ENCODE measurements around the gene UBE2QL1.

Gene UBE2QL1

DNA sequence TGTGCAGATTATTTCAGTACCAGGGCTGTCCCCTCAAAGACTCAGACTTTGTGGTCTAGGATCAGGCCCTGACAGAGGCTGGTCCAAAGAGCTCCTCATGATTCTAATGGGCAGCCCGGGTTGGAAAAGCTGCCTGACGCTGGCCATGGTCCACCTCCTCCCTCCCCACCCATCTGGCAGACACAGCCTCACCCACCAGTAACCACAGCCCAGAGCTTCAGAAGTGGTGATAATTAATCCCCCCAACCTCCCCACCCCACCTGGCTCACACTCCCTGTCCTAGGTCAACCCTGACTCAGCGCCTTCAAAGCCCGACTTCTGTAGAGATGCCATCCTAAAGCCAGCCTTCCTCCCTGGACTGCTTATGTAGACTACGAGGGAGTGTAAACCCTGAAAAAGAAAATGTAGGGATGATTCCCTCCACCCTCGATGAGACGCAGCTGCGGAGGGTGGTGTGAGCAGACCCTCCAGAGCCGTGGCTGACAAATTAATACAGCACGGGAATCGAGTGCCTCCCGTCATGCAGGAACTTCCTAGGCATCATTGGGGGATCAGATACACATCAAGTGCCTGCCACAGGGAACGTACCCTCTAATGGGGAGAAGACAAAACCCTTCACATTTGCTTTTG, 7.0 kb downstream of the UBE2QL1 start:
- no peak for DNase-seq

DNA sequence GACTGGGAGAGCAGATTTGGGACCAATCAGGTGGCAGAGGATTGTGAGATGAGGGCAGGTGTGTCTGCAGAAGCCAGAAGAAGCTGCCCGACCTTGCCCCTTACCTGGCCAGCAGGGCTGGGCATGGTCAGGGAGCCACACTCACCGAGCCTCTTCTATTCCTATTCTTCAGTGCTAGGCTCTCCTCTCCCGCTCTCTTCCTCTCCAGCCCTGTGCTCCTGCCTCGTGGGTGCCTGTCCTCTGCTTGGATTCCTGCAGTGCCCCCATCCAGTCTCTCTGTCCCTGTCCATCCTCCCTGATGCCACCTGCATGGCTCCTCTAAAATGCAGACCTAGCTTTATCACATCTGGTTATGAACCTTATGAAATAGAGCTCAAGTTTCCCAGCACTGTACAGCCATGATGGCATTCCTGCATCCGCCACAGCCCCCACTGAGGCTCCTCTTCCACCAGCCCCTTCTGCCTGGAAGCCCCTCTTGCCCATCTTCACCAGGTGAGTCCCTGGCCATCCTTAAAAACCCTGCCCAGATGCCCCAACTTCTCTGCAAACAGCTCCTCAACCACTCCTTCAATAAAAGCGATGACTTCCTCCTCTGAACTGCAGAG, 8.2 kb downstream of the UBE2QL1 start:
- no peak for DNase-seq

DNA sequence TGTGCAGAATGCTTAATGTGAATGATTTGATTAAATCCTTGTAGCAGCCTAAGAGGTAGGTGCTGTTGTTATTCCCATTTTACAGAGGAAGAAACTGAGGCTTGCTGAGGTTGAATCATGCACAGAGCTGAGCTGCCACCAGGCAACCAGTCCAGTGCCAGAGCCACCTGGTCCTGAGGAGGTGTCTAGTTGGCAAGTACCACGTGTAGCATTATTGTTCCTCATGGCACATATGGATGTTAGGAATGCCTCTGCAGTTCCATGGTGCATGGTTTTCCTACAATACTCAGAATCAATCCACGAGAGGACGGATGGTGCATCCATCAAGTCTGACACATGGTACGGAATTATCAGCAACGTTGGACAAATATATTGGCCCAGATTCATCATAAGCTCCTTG, 8.9 kb downstream of the UBE2QL1 start:
- no peak for DNase-seq

DNA sequence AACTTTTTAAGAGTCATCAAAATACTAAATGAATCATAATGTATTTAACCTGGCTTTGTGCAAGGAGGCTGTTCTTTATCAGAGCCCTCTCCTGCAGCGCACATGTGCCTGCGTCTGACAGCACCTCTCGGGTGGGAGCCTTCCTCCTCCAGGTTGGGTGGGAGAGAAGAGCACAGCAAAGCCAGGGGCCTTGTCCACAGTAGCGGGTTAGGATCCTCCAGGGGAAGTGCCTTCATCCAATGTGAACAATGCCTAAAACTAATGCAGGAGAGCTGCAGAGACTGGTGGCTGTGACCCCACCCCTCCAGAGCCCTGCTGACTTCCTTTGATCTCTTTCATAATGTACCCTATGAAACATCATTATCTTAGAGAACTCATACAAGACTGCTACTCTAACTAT, 10.2 kb downstream of the UBE2QL1 start:
- DNase-seq = no peak

DNA sequence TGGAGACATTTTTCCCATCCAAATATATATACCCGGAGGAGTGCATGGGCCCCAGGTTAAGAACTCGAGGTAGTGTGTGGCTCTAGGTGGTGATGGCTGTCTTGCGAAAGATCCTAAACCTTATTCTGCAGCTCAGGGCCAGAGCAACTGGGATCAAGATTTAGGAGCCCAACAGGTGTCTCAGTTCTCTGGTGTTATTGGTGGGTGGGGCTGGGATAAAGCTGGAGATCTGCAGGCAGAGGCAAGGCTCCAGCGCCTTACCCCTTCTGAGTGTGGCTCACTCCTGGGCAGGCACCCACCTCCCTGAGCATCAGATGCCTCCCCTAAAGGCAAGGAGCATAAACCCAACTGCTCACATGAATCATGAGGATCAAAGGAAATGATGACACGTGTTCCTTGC, 11.2 kb downstream of the UBE2QL1 start:
- DNase-seq = no peak

DNA sequence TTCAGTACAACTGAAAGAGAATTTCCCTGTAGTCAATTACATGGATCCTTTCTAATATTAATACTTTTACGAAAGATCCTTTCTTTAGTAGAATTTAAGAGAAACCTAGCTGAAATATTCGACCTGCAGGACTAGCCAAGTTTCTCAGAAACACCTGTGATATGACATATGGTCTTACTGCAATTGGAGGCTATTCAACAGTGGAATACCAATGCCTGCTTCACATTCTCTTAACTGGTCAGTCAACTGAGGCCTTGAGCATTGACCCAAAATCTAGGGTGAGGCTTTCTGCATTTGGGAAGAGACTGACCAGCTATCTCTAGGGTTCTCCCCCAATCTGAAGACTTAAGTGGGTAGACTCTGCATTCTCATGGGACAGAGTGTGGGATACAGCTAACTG, 12.3 kb downstream of the UBE2QL1 start:
- DNase-seq = no peak

DNA sequence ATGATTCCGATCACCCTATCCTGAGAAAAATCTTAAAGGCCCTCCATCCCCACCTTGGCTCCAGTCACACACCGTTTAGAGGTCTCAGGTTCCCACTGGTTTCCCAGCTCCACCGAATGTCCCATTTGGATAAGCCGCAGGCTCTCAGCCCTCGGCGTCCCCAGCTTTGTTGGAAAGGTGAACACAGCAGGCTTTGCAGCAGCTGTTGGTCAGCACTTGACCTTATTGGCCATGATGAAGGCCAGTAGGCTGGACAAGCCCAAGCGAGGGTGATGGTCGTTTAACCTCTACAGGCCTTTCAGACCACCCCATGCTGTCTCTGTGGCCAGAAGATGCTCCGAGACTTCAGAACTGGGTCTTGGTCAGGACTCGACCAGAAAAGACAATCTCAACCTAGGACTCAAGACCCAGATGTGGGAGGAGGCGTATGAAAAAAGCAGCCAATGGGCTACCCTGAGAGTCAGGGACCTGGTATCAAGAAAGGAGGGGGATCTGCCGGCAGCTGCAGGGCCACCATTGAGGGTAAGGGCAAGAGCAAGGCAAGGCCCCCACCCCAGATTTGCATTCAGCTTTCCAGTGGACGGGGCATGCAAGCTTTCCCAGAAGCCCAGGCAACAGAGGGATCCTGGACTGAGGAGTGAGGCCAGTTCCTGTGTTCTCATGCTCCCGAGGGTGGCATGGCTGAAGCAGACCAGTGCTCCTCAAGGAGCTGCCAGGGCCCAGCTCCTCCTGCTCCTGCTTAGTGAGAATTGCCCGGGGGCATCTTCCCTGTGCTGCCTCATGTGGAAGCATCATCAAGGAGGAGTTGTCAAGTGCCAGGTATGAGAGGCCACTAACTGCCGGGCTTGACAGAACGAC, 13.4 kb downstream of the UBE2QL1 start:
- no peak for DNase-seq

DNA sequence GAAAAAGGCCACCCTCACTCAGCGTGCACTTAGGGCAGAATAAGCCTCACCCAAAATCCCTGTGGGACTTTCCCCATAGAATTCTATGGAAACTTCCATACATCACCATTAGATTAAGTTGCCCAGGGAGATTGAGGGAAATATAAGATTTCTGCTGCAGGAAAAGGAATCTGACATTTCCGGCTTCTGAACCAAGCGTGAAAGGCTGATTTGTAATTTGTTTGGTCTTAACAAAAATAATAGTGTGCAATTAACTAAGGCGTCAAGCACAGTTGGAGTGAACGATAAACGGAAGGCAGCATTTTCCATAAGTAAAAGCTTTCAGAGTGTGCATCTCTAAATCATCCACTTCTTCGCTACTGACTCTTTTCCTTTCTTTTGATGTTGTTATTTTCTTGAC, 14.0 kb downstream of the UBE2QL1 start:
- DNase-seq = no peak

DNA sequence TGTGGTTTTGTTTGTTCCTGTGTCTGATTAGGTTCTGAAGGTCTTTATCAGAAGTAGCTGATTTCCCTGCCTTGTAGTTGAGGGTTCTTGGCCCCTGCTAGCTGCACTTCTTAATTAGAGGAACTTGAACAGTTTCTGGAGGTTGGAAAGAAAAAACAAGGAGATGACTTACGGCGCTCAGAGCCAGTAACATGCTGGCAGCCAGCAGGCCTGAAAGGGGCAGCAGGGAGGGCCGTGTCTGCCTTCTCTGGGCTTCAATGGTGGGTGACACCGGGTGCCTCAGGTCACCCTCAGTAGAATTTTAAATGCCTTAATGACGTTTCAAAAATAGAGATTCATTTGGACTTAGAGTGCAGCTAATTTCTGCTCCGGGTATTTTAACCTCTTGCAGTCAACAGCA, 15.8 kb downstream of the UBE2QL1 start:
- DNase-seq = no peak

DNA sequence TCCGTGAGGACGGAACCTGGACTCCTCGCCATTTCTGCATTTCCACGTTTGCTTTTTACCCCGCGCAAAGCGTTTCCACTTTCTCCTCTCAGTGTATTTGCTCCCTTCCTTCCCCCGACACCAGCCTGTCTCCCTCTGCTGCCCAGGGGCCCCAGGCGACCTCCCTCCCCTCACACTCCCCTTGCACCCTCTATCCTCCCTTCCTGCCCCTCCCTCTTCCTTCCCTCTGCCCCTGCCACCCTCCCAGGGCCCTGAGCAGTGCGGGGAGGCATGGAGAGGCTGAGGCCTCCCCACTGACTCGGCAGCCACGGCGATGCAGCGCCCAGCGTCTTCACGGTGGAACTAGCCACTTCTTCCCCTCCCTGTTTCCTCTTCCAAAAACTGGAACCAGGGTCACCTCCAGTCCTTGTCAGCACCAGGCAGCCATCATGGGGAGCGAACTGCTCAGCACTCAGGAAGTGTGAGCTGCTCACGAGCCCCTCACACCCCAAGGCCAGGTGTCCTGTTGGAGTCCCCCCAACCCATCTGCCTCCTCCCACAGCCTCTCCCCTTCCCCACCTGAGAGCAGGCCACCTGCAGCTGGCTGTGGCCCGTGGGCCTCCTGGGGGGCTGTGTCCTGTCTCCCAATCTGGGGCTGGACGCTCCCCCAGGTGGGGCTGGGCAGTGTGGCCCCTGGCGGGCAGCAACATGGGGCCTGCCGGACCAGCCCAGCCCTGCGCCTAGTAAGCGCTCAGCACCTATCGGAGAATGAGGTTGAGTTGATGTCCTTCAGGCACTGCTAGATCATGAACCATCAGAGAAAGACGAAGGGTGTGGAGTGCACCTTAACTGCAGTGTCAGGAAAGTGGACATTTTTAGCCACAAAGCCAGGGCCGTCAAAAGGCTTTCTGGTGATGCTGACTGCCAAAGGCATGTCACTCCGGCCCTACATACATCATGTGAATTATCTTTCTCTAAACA, 17.5 kb downstream of the UBE2QL1 start:
- peak; percentile 11 for DNase-seq

DNA sequence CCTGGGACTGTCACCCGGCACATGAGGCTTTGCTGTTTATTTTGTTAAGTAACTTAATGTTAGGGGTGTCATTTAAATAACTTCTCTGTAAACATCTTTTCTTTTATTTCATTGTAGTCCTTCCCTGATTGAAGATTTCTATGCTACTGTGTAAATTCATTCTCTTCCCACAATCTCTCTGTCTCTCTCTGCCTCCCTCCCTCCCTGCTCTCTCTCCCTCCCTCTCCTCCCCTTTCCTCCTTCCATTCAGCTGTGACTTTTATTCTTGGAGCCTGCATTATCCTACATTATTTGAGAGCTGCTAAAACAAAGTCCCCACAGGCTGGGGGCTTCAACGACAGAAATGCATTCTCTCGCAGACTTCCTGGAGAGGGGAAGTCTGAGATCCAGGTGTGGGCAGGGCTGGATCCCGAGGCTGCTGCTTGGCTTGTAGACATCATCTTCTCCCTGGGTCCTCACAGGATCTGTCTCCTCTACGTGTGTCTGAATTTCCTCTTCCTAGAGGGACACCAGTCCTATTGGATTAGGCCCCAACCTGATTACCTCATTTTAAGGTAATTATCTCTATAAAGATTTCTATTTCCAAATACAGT, 18.4 kb downstream of the UBE2QL1 start:
- DNase-seq = no peak

DNA sequence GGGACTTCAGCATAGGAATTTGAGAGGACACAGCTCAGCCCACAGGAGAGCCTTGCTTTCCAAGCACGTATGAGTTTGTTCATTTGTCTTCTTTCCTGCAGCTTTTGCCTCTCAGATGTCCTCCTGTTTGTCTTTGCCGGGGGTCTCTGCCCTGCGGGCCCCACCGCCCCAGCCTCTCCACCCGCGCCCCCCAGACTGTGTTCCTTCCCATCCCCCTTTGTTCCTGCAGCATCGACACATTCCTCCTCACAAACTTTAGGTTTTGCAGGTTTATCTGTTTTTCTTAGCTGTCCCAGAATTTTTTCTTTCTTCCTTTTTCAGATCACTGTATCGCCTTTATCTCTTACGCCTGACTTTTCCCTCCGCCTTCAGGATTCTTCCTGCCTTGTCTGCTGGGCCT, 18.9 kb downstream of the UBE2QL1 start:
- DNase-seq = no peak

DNA sequence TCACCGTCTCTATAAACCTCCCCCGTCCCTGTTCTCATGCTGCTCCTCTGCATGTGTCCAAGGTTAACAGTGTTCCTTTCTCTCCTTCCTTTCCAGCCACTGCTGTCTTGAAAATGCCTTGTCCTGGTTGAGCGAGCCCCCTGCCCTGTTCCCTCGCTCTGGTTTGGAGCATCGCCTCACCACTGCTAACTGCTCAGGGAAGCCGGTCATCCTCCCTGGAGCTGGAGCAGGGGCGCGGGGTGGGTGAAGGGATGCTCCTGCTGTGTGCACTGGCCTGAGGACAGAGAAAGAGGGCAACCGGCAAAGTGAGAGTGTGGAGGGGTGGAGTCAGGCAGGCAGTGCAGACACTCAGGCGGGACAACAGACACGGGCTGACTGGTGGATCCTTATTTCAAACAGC, 19.4 kb downstream of the UBE2QL1 start:
- peak; percentile 12 for DNase-seq

DNA sequence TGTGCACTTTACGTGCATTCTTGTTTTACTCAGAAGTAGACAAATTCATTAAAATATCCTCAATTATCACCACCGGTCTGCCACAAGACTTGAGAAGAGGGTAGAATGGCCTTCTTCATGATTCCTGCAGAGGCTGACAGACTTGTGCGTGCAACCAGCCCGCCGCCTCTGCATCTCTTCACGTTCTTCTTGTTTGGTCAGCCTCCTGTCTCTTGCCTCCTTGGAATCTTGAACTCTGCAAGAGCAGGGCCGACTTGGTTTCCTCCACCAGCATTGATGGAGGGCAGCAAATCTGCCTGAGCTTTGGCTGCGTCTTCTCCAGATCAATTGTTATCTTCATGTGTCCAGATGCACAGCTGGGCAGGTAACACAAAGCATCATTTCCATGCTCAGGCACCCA, 20.2 kb downstream of the UBE2QL1 start:
- no peak for DNase-seq

DNA sequence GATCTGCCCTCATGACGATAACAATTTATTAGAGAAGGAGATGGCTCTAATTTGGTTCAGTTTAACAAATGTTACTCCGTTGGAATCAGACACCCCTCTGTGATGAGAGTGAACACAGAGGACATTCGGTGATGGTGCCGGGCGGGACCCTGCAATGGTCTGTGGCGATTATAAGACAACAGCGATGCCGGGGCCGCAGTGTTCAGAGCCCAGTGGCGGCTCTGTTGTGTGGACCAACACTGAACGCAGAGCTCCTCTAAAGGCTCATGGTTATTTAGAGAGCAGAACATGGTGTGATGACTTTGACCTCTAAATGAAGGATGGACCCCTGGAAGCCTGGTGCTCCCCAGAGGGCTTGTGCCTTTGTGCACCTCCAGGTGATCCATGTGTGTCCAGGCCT, 21.2 kb downstream of the UBE2QL1 start:
- DNase-seq = no peak

DNA sequence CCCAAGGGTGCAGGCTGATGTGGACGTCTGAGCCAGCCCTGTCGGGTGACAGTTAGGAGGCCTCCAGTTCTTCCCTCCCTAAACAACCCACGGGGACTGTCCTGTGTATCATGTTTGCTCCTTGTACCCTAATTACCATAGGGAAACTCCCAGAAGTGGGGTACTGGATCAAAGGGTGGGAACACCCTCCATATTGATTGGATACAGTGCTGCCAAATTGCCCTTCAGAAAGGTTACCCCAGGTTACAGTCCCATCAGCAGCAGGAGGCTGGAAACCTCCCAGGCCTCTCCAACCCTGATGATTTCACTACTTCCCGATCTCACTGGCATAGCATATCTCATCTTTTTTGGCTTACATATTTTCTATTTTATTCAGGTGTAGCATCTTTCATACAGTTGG, 22.0 kb downstream of the UBE2QL1 start:
- no peak for DNase-seq

DNA sequence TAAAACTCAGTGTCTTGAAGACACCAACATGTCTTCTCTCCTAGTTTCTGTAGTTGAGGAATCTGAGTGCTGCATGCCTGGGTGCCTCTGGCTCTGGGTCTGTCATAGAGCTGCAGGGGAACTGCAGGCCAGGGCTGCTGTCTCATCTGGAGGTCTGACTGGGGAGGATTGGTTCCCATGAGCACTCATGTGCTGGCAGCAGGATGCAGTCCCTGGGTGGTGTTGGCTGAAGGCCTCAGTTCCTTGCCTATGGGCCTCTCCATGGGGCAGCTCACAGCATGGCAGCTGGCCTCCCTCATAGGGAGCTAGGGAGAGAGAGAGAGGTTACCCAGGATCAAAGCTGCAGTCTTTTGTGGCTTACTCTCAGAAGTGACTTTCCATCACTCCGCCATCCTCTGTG, 22.6 kb downstream of the UBE2QL1 start:
- no peak for DNase-seq

DNA sequence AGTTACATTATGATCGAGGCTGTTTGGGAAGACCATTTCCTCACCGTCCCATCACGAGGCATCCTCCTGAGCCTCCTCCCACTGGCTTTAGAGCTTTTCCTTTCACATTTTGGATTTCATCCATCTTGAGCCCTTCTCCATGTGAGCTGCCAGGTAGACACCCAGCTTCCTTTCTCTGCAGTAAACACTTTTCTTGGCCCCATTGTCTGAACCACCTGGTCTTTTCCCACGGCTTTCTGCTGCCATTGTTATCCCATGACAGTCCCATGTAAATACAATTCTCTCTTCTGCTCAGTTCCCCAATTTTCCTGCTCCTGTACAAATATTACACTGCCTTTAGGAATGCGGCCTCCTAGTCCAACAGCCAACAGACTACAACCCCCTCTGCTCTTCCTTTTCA, 24.1 kb downstream of the UBE2QL1 start:
- no peak for DNase-seq

DNA sequence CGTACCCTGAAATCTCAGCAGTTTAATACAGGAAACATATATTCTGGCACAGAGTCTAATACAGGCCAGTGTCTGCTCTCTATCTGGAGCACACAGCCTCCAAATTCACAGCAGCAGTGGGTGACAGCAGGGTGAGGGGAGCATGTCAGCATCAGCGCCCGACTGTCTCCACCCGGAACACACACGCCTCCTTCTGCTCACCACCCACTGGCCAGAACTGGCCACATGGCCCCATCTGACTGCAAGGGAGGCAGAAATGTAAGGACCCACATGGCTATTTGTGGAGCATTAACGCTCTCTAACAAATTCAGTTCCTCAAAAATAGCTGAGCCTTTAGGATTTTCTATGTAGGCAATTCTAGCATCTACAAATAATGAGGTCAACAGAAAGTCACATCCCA, 24.6 kb downstream of the UBE2QL1 start:
- no peak for DNase-seq

DNA sequence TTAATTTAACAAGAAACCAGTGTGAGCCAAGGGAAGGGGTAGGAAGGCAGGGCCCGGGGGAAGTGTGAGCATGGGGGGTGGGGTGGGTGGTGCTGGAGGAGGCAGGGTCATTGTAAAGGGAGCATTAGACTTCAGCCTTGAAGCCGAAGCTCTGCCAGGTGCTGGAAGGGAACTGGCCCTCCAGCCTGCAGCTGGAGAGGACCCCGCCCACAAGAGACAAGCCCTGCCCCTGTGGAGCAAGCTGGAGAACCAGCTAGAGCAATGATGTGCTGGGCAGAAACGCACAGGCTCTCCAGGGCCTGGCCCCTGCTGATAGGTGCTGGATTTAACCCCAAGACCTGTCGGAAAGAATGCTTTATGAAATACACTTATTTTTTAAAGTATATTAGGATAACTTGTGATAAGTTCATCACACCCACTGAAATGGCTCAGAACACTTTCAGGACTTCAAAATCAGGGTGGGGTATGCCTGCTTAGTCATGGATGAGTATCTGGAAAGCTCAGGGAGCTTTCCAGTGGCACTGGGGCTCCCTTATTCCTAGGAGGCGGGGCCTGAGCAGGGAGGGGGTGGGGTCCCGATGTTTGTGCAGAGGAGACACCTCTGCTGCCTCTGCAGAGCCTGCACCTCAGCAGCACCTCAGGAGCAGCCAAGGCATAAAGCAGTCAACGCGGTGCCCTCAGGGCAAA, 27.1 kb downstream of the UBE2QL1 start:
- no peak for DNase-seq

DNA sequence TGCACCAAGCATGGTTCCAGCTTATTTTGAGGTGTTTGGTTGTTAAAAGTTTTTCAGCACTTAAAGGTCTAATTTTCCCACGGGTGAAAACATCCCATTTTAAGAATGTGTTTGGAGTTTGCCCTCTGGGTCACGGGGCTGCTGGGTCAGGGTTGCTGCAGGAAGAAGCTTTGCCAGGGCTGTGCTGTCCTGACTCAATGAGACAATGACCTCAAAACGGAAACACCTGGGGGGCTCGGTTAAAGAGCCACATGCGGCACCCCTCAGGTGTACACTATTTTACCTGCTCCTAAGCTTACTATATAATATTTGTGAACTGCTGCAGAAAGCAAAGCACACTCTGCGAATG, 27.6 kb downstream of the UBE2QL1 start:
- DNase-seq = no peak

DNA sequence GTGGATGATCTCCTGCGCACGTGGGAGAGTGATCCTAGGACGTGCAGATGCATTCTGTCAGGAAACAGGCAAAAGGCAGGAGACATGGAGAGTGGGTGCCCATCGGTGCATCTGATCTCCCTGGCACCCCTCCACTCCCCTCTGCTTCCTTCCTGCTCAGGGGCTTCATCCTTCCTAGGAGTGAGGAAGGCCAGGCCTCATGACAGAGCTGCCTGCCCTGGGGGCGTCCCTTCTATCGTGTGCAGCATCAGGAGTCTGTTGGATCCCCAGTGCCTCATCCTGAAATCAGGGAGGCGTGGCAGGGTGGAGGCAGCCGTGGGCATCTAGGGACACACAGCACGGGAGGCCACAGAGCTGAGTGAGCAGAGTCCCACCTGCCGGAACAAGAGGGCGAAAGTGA, 30.1 kb downstream of the UBE2QL1 start:
- DNase-seq = no peak

Measured in right hindlimb (tissue), 1 donor.